HL-60 (cell line): ENCODE measurements around the gene ZNF273.

Experiments
- DNase-seq, 2 experiments: peaks; one replicate each; pipeline ENCODE4 v3.0.0-alpha.2; 2010 to 2020; ENCODE audit warnings: low read depth in 1 of 2, low spot score in 1 of 2
- H3K27ac ChIP-seq: fragments of 250-450 bp; sonication (Bioruptor Pico); replicated peaks from 2 replicates; pipeline ENCODE4 v1.5.1; 2020; ENCODE audit warnings: mild to moderate bottlenecking, moderate library complexity
- H3K27me3 ChIP-seq: fragments of 250-450 bp; sonication (Bioruptor Pico); 2 replicates; pipeline ENCODE4 v1.5.1; 2021; ENCODE audit warnings: mild to moderate bottlenecking, moderate library complexity; ENCODE audit not compliant: insufficient read depth, poor library complexity, severe bottlenecking
- H3K4me3 ChIP-seq: replicated peaks from 2 replicates; pipeline ENCODE4 v1.5.1; 2011; ENCODE audit warnings: mild to moderate bottlenecking, control low read depth, low read length; ENCODE audit not compliant: insufficient read depth
- GABPA ChIP-seq: IDR thresholded peaks from 2 replicates; pipeline ENCODE4 v1.6.1; 2012; ENCODE audit warnings: low read depth
- POLR2AphosphoS5 ChIP-seq: IDR thresholded peaks from 2 replicates; pipeline ENCODE4 v1.6.1; 2012; ENCODE audit warnings: low read depth
- SPI1 ChIP-seq: IDR thresholded peaks from 2 replicates; pipeline ENCODE4 v1.6.1; 2012; ENCODE audit warnings: low read depth, mild to moderate bottlenecking, borderline replicate concordance
- TF ChIP-seq, protein P1 (sequence below): IDR thresholded peaks from one replicate; pipeline ENCODE4 v1.5.1; 2011; ENCODE audit warnings: low read length, control low read depth, inconsistent platforms; ENCODE audit not compliant: insufficient read depth
- TF ChIP-seq, protein P2 (sequence below): IDR thresholded peaks from 2 replicates; pipeline ENCODE4 v1.6.1; 2012; ENCODE audit warnings: low read depth; ENCODE audit not compliant: insufficient replicate concordance

Gene ZNF273

DNA sequence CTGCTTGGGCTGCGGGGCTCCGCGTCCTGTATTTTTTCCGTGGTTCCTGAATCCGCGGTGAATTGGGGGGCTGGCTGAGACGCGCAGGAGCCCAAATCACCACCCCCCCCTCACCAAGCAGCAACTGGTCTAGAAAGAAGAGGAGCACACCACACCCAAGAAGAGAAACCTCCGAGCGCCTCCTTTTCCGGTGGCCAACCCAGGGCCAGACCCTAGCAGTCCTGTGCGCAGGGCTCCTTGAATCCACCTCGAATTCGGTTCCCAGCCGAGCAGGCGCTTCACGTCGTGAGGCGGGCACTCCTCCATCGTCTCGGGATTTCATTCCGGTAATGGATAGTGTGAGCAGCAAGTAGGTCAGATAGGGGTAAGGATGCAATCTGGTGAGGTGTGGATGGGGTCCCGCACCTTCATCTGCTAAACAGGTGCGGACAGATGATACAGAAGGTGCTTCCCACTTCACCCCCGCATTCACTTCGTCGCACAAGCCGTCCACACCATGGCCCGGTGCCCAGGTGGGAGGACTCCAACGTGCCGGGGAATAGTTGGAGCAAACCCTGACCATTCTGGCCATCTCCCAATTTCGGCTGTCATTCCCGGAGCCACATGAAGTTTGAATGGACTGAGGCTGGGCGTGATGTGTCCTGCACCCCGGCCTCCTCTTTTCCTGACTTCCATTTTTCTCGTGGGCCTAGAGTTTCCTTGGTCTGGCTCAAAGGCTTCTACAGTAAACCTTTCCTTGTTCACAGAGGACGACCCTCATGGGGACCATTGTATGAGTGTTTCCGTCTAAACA, 19.8 kb upstream of the ZNF273 start:
- TF ChIP-seq SPI1 (no peak), POLR2AphosphoS5 (no peak), GABPA (no peak)
- TF ChIP-seq, protein P1, sequence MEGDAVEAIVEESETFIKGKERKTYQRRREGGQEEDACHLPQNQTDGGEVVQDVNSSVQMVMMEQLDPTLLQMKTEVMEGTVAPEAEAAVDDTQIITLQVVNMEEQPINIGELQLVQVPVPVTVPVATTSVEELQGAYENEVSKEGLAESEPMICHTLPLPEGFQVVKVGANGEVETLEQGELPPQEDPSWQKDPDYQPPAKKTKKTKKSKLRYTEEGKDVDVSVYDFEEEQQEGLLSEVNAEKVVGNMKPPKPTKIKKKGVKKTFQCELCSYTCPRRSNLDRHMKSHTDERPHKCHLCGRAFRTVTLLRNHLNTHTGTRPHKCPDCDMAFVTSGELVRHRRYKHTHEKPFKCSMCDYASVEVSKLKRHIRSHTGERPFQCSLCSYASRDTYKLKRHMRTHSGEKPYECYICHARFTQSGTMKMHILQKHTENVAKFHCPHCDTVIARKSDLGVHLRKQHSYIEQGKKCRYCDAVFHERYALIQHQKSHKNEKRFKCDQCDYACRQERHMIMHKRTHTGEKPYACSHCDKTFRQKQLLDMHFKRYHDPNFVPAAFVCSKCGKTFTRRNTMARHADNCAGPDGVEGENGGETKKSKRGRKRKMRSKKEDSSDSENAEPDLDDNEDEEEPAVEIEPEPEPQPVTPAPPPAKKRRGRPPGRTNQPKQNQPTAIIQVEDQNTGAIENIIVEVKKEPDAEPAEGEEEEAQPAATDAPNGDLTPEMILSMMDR = no peak
- TF ChIP-seq, protein P2, sequence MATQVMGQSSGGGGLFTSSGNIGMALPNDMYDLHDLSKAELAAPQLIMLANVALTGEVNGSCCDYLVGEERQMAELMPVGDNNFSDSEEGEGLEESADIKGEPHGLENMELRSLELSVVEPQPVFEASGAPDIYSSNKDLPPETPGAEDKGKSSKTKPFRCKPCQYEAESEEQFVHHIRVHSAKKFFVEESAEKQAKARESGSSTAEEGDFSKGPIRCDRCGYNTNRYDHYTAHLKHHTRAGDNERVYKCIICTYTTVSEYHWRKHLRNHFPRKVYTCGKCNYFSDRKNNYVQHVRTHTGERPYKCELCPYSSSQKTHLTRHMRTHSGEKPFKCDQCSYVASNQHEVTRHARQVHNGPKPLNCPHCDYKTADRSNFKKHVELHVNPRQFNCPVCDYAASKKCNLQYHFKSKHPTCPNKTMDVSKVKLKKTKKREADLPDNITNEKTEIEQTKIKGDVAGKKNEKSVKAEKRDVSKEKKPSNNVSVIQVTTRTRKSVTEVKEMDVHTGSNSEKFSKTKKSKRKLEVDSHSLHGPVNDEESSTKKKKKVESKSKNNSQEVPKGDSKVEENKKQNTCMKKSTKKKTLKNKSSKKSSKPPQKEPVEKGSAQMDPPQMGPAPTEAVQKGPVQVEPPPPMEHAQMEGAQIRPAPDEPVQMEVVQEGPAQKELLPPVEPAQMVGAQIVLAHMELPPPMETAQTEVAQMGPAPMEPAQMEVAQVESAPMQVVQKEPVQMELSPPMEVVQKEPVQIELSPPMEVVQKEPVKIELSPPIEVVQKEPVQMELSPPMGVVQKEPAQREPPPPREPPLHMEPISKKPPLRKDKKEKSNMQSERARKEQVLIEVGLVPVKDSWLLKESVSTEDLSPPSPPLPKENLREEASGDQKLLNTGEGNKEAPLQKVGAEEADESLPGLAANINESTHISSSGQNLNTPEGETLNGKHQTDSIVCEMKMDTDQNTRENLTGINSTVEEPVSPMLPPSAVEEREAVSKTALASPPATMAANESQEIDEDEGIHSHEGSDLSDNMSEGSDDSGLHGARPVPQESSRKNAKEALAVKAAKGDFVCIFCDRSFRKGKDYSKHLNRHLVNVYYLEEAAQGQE = no peak
- no peak for DNase-seq
- no peak overlapping the region for H3K27ac ChIP-seq
- no peak overlapping the region for H3K4me3 ChIP-seq
- peaks cover 9% of the 10 kb centered on the region for H3K27me3 ChIP-seq

DNA sequence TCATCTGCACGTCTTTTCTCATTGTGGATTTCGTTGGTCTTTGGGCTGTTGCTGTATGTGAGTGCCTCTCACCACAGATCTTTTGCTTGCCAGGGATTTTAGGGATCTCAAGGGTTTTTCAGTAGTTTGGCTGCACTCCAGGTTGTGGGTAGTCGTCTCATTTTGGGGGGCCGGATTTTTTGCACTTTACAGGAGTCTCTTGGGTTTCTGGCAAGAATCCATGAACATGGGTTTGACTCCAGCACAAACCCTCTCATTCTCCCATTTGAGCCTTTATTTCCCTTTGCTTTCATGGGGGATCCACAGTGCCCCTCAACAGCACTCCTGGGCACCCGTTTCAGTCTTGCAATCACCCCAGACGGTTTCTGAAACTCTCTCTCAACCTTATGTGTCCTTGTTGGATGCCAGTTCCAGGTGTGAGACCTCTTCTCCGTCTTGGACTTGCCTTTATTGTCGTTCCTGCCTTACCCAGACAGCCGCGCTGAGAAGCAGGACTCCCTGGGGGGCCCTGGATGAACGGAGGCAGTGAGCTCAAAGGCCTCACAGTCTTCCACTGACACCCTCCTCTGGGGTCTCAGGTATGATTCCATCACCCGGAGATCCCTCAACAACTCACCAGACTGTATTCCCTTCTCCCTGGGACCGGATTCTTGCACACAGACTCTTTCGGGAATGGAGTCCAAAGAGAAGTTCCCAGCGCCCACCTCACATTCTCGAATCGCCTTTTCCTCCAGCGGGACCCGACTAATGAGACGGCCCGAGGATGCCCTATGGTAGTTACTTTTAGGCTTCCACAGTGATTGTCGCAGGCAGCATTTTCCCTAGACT, 18.8 kb upstream of the ZNF273 start:
- no peak for DNase-seq
- Histone ChIP-seq H3K27me3 (peaks cover 9% of the 10 kb centered on the region), H3K4me3 (no peak overlapping the region), H3K27ac (no peak overlapping the region)
- TF ChIP-seq, protein P1 = no peak
- TF ChIP-seq GABPA (no peak), POLR2AphosphoS5 (no peak), SPI1 (no peak)
- TF ChIP-seq, protein P2 = no peak

DNA sequence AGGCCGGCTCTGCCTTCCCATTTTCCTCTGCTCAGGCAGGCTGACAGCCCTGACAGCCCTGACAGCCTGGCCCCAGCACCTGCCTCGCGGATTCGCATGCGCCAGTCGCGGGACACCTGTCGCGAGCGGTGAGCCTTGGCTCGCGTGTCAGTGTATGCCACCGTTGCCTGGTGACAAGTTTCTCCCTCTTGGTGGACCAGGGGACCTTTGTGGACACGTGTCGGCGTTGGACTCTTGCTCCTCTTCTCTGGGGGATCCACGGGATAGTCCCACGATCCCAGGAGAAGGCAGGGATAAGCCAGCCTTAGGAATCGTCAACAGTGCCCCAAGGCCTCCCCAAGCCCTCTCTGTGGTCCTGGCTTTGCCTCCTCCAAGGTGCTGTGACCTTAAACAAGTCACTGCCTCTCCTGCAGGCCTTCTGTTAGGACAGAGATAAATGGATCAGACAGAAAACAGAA, 18.1 kb upstream of the ZNF273 start:
- no peak overlapping the region for H3K4me3 ChIP-seq
- TF ChIP-seq SPI1 (no peak), POLR2AphosphoS5 (no peak), GABPA (no peak)
- TF ChIP-seq, protein P1 = no peak
- TF ChIP-seq, protein P2 = no peak
- no peak for DNase-seq
- H3K27ac ChIP-seq = no peak overlapping the region
- H3K27me3 ChIP-seq = peaks cover 9% of the 10 kb centered on the region
